Skeletal muscle satellite cell (primary cell): Measurements from ENCODE around the gene SARM1.

ENCODE experiments used
- H3K27me3 ChIP-seq: 2 replicates; pipeline ENCODE4 v1.7.0; 2013; ENCODE audit warnings: low read length; ENCODE audit not compliant: control insufficient read depth, insufficient read depth
- H3K36me3 ChIP-seq: 2 replicates; pipeline ENCODE4 v1.7.0; 2013; ENCODE audit warnings: mild to moderate bottlenecking, control low read depth, low read length; ENCODE audit not compliant: insufficient read depth
- H3K4me1 ChIP-seq: 2 replicates; pipeline ENCODE4 v1.7.0; 2013; ENCODE audit warnings: low read length; ENCODE audit not compliant: control insufficient read depth, insufficient read depth
- H3K4me2 ChIP-seq: 2 replicates; pipeline ENCODE4 v1.7.0; 2013; ENCODE audit warnings: mild to moderate bottlenecking, low read length
- H3K4me3 ChIP-seq: 2 replicates; pipeline ENCODE4 v1.7.0; 2013; ENCODE audit warnings: low read length
- H3K9ac ChIP-seq: 2 replicates; pipeline ENCODE4 v1.7.0; 2013; ENCODE audit warnings: mild to moderate bottlenecking, low read depth, low read length, moderate library complexity
- H3K9me3 ChIP-seq: replicated peaks from 2 replicates; pipeline ENCODE4 v1.7.0; 2013; ENCODE audit warnings: mild to moderate bottlenecking, control low read depth, low read length

Gene SARM1

GRCh38 chr17:28390984-28391383 is 19.5 kb downstream of the SARM1 start:
- H3K4me1 ChIP-seq = no peaks in the 10 kb centered on the region
- H3K36me3 ChIP-seq = peaks cover 17% of the 10 kb centered on the region
- no peaks in the 10 kb centered on the region for H3K9me3 ChIP-seq
- H3K4me3 ChIP-seq = no peak overlapping the region
- H3K4me2 ChIP-seq = no peak overlapping the region
- H3K9ac ChIP-seq = no peak overlapping the region
- H3K27me3 ChIP-seq = no peaks in the 10 kb centered on the region

GRCh38 chr17:28391401-28391800 is 19.9 kb downstream of the SARM1 start:
- Histone ChIP-seq H3K9me3 (no peaks in the 10 kb centered on the region), H3K27me3 (no peaks in the 10 kb centered on the region), H3K36me3 (peaks cover 17% of the 10 kb centered on the region), H3K4me2 (no peak overlapping the region), H3K9ac (no peak overlapping the region), H3K4me3 (no peak overlapping the region), H3K4me1 (no peaks in the 10 kb centered on the region)

GRCh38 chr17:28392491-28392890 is 21.0 kb downstream of the SARM1 start:
- Histone ChIP-seq H3K4me2 (no peak overlapping the region), H3K4me1 (no peaks in the 10 kb centered on the region), H3K27me3 (no peaks in the 10 kb centered on the region), H3K36me3 (peaks cover 17% of the 10 kb centered on the region), H3K4me3 (no peak overlapping the region), H3K9ac (no peak overlapping the region), H3K9me3 (no peaks in the 10 kb centered on the region)

- no peak overlapping the region for H3K4me2 ChIP-seq
- H3K36me3 ChIP-seq = peaks cover 14% of the 10 kb centered on the region
Measured at GRCh38 chr17:28394337-28395116, 23.0 kb downstream of the SARM1 start.

GRCh38 chr17:28395426-28395825 is 23.9 kb downstream of the SARM1 start:
- Histone ChIP-seq H3K9ac (no peak overlapping the region), H3K4me1 (peaks cover 7% of the 10 kb centered on the region), H3K4me2 (no peak overlapping the region), H3K4me3 (no peak overlapping the region), H3K27me3 (no peaks in the 10 kb centered on the region), H3K36me3 (peaks cover 10% of the 10 kb centered on the region), H3K9me3 (no peaks in the 10 kb centered on the region)

More at GRCh38 chr17:28394337-28395116, 23.0 kb downstream of the SARM1 start:
- H3K9ac ChIP-seq = no peak overlapping the region
- no peak overlapping the region for H3K4me3 ChIP-seq
- H3K27me3 ChIP-seq = no peaks in the 10 kb centered on the region
- H3K9me3 ChIP-seq = no peaks in the 10 kb centered on the region
- H3K4me1 ChIP-seq = peaks cover 7% of the 10 kb centered on the region

- Histone ChIP-seq H3K36me3 (peaks cover 4% of the 10 kb centered on the region), H3K4me3 (no peak overlapping the region), H3K9ac (no peak overlapping the region), H3K4me1 (peaks cover 7% of the 10 kb centered on the region), H3K9me3 (no peaks in the 10 kb centered on the region), H3K4me2 (no peak overlapping the region), H3K27me3 (no peaks in the 10 kb centered on the region)
Measured at GRCh38 chr17:28395968-28396367, 24.5 kb downstream of the SARM1 start.

GRCh38 chr17:28396635-28397239 is 25.2 kb downstream of the SARM1 start:
- Histone ChIP-seq H3K4me2 (no peak overlapping the region), H3K9me3 (no peaks in the 10 kb centered on the region), H3K36me3 (no peaks in the 10 kb centered on the region), H3K27me3 (no peaks in the 10 kb centered on the region), H3K9ac (no peak overlapping the region), H3K4me3 (no peak overlapping the region), H3K4me1 (peaks cover 7% of the 10 kb centered on the region)

- Histone ChIP-seq H3K9ac (no peak overlapping the region), H3K4me3 (no peak overlapping the region), H3K36me3 (no peaks in the 10 kb centered on the region), H3K27me3 (no peaks in the 10 kb centered on the region), H3K4me2 (no peak overlapping the region), H3K9me3 (no peaks in the 10 kb centered on the region), H3K4me1 (peaks cover 7% of the 10 kb centered on the region)
Measured at GRCh38 chr17:28397275-28397674, 25.8 kb downstream of the SARM1 start.

- no peak overlapping the region for H3K4me2 ChIP-seq
- H3K4me3 ChIP-seq = no peak overlapping the region
- no peaks in the 10 kb centered on the region for H3K9me3 ChIP-seq
- H3K27me3 ChIP-seq = no peaks in the 10 kb centered on the region
- H3K9ac ChIP-seq = no peak overlapping the region
- H3K36me3 ChIP-seq = no peaks in the 10 kb centered on the region
- peaks cover 7% of the 10 kb centered on the region for H3K4me1 ChIP-seq
Measured at GRCh38 chr17:28397687-28398279, 26.3 kb downstream of the SARM1 start.

- no peaks in the 10 kb centered on the region for H3K36me3 ChIP-seq
- H3K4me3 ChIP-seq = no peak overlapping the region
- no peaks in the 10 kb centered on the region for H3K27me3 ChIP-seq
Measured at GRCh38 chr17:28398280-28398981, 26.9 kb downstream of the SARM1 start.

GRCh38 chr17:28399808-28400207 is 28.3 kb downstream of the SARM1 start:
- H3K9ac ChIP-seq = no peak overlapping the region
- H3K36me3 ChIP-seq = no peaks in the 10 kb centered on the region
- H3K9me3 ChIP-seq = no peaks in the 10 kb centered on the region
- peaks cover 11% of the 10 kb centered on the region for H3K4me1 ChIP-seq
- H3K27me3 ChIP-seq = peaks cover 3% of the 10 kb centered on the region
- H3K4me2 ChIP-seq = no peak overlapping the region
- H3K4me3 ChIP-seq = no peak overlapping the region

More at GRCh38 chr17:28398280-28398981, 26.9 kb downstream of the SARM1 start:
- Histone ChIP-seq H3K4me1 (peaks cover 7% of the 10 kb centered on the region), H3K9me3 (no peaks in the 10 kb centered on the region), H3K4me2 (no peak overlapping the region), H3K9ac (no peak overlapping the region)
